Breast epithelium (tissue), 3 donors: ENCODE results near the gene IER5L.

Experiments used
- POLR2AphosphoS5 ChIP-seq, 3 donors: sonication (generic); formaldehyde crosslinking; IDR thresholded peaks; one replicate each; pipeline ENCODE4 v1.6.1; 2017; ENCODE audit warnings: antibody characterized with exemption in 3 of 3
- TF ChIP-seq, protein P1 (sequence below), 3 donors: fragments of 450-650 bp; IDR thresholded peaks; one replicate each; pipeline ENCODE4 v1.5.1; 2016 to 2017; ENCODE audit warnings: antibody characterized with exemption in 3 of 3, mild to moderate bottlenecking in 3 of 3, moderate library complexity in 3 of 3

DNA sequence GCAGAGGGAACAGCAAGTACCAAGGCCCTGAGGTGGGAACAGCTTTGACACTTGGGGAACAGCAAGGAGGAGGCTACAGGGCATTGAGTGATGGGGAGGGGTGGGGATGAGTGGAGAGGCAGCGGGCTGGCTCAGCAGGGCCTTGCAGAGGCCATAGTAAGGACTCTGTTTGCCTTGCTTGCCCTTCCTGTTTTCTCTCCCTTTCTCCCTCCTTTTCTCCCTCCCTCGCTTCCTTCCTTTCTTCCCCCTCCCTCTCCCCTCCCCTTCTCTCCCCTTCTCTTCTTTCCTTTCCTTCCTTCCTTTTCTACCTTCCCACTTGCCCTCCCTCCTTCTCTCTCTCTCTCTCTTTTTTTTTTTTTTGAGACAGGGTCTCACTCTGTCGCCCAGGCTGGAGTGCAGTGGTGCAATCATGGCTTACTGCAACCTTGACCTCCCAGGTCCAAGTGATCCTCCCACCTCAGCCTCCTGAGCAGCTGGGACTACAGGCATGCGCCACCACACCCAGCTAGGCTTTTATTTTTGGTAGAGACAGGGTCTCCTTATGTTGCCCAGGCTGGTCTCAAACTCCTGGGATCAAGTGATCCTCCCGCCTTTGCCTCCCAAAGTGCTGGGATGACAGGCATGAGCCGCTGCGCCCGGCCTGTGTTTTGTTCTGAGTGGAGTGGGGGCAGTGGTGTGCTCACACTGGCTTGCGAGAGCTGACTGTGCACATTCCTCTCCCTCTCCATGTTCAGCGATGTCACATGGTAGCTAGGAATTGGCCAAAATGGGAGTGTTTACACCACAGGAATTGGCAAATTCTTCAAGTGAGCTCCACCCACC lies 17.1 kb downstream of the IER5L start:
- TF ChIP-seq, protein P1, sequence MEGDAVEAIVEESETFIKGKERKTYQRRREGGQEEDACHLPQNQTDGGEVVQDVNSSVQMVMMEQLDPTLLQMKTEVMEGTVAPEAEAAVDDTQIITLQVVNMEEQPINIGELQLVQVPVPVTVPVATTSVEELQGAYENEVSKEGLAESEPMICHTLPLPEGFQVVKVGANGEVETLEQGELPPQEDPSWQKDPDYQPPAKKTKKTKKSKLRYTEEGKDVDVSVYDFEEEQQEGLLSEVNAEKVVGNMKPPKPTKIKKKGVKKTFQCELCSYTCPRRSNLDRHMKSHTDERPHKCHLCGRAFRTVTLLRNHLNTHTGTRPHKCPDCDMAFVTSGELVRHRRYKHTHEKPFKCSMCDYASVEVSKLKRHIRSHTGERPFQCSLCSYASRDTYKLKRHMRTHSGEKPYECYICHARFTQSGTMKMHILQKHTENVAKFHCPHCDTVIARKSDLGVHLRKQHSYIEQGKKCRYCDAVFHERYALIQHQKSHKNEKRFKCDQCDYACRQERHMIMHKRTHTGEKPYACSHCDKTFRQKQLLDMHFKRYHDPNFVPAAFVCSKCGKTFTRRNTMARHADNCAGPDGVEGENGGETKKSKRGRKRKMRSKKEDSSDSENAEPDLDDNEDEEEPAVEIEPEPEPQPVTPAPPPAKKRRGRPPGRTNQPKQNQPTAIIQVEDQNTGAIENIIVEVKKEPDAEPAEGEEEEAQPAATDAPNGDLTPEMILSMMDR (IDR thresholded peaks at IDR 0.05): no peak
- TF ChIP-seq POLR2AphosphoS5 (IDR thresholded peaks at IDR 0.05): no peak
